H9 (cell line): ENCODE measurements around the gene E2F7. TPM values are rescaled to one million over a fixed set of nuclear protein-coding genes. Genes with fewer than 3 reads are reported as not detected.
A peak's percentile ranks its signal among the peaks of the same experiment; 100 is the strongest.

Source experiments
- DNase-seq: peaks from one replicate; pipeline ENCODE4 v3.0.0-alpha.2; 2017
- H2AFZ ChIP-seq: one replicate; pipeline ENCODE4 v1.6.1; 2013; ENCODE audit warnings: mild to moderate bottlenecking, low read length, control low read depth, moderate library complexity
- H2AK5ac ChIP-seq: 2 replicates; pipeline ENCODE4 v1.6.1; 2013; ENCODE audit warnings: low read length, control low read depth, mixed read lengths; ENCODE audit not compliant: insufficient read length
- H2BK120ac ChIP-seq: one replicate; pipeline ENCODE4 v1.6.1; 2013; ENCODE audit warnings: low read depth, mild to moderate bottlenecking, low read length, control low read depth, inconsistent platforms; ENCODE audit not compliant: poor library complexity, severe bottlenecking
- H2BK12ac ChIP-seq: 2 replicates; pipeline ENCODE4 v1.6.1; 2013; ENCODE audit warnings: low read length, control low read depth, mixed read lengths, low read depth; ENCODE audit not compliant: insufficient read length
- H2BK15ac ChIP-seq: 2 replicates; pipeline ENCODE4 v1.6.1; 2013; ENCODE audit warnings: low read depth, low read length, control low read depth
- H2BK20ac ChIP-seq: one replicate; pipeline ENCODE4 v1.6.1; 2013; ENCODE audit warnings: low read depth, mild to moderate bottlenecking, low read length, control low read depth, inconsistent platforms; ENCODE audit not compliant: poor library complexity, severe bottlenecking
- H2BK5ac ChIP-seq: 2 replicates; pipeline ENCODE4 v1.6.1; 2013; ENCODE audit warnings: low read length, control low read depth, mixed read lengths; ENCODE audit not compliant: insufficient read length
- H3K14ac ChIP-seq: 2 replicates; pipeline ENCODE4 v1.6.1; 2013; ENCODE audit warnings: low read length, control low read depth; ENCODE audit not compliant: insufficient read depth
- H3K18ac ChIP-seq: 2 replicates; pipeline ENCODE4 v1.6.1; 2013; ENCODE audit warnings: low read depth, mild to moderate bottlenecking, mixed read lengths, low read length, control low read depth; ENCODE audit not compliant: insufficient read length
- H3K23ac ChIP-seq: 2 replicates; pipeline ENCODE4 v1.6.1; 2013; ENCODE audit warnings: low read length, control low read depth, mixed read lengths, low read depth; ENCODE audit not compliant: insufficient read length
- H3K23me2 ChIP-seq: 2 replicates; pipeline ENCODE4 v1.6.1; 2013; ENCODE audit warnings: low read depth, mild to moderate bottlenecking, mixed read lengths, low read length, control low read depth; ENCODE audit not compliant: insufficient read length, poor library complexity, severe bottlenecking
- H3K27ac ChIP-seq: 2 replicates; pipeline ENCODE4 v1.5.1; 2013; ENCODE audit warnings: low read length, control low read depth, mixed read lengths, low read depth; ENCODE audit not compliant: insufficient read length
- H3K27me3 ChIP-seq: 2 replicates; pipeline ENCODE4 v1.6.1; 2013; ENCODE audit warnings: low read length, control low read depth, inconsistent platforms; ENCODE audit not compliant: insufficient read depth
- H3K4ac ChIP-seq: 2 replicates; pipeline ENCODE4 v1.6.1; 2013; ENCODE audit warnings: low read depth, mild to moderate bottlenecking, control low read depth, inconsistent platforms, low read length, moderate library complexity
- H3K4me1 ChIP-seq: 2 replicates; pipeline ENCODE4 v1.6.1; 2013; ENCODE audit warnings: low read length, control low read depth, inconsistent platforms; ENCODE audit not compliant: insufficient read depth
- H3K4me2 ChIP-seq: 2 replicates; pipeline ENCODE4 v1.6.1; 2013; ENCODE audit warnings: low read length, control low read depth, mixed read lengths; ENCODE audit not compliant: insufficient read length, insufficient read depth
- H3K56ac ChIP-seq: 2 replicates; pipeline ENCODE4 v1.6.1; 2013; ENCODE audit warnings: low read depth, mild to moderate bottlenecking, mixed read lengths, low read length, control low read depth; ENCODE audit not compliant: insufficient read length
- H3K79me1 ChIP-seq: 2 replicates; pipeline ENCODE4 v1.6.1; 2013; ENCODE audit warnings: low read depth, mild to moderate bottlenecking, moderate library complexity, low read length, control low read depth, inconsistent platforms; ENCODE audit not compliant: insufficient read depth, poor library complexity, severe bottlenecking
- H3K79me2 ChIP-seq: 2 replicates; pipeline ENCODE4 v1.6.1; 2013; ENCODE audit warnings: low read length, control low read depth, inconsistent platforms; ENCODE audit not compliant: insufficient read depth
- H3K9ac ChIP-seq: 2 replicates; pipeline ENCODE4 v1.6.1; 2013; ENCODE audit warnings: low read length, control low read depth, mixed read lengths; ENCODE audit not compliant: insufficient read length; ENCODE audit errors: extremely low read depth
- H3K9me3 ChIP-seq: one replicate; pipeline ENCODE4 v1.6.1; 2013; ENCODE audit warnings: low read depth, low read length, inconsistent platforms; ENCODE audit not compliant: control insufficient read depth
- H3T11ph ChIP-seq: one replicate; pipeline ENCODE4 v1.6.1; 2013; ENCODE audit warnings: mild to moderate bottlenecking, low read length, control low read depth, inconsistent platforms
- H4K20me1 ChIP-seq: one replicate; pipeline ENCODE4 v1.6.1; 2013; ENCODE audit not compliant: control insufficient read depth, insufficient read length, insufficient read depth
- H4K5ac ChIP-seq: 2 replicates; pipeline ENCODE4 v1.6.1; 2013; ENCODE audit warnings: low read depth, mild to moderate bottlenecking, mixed read lengths, low read length, control low read depth; ENCODE audit not compliant: insufficient read length
- H4K8ac ChIP-seq: replicated peaks from 2 replicates; pipeline ENCODE4 v1.6.1; 2013; ENCODE audit warnings: low read length, control low read depth, mixed read lengths, low read depth; ENCODE audit not compliant: insufficient read length
- H4K91ac ChIP-seq: 2 replicates; pipeline ENCODE4 v1.6.1; 2013; ENCODE audit warnings: low read depth, mild to moderate bottlenecking, moderate library complexity, mixed read lengths, low read length, control low read depth; ENCODE audit not compliant: insufficient read length
- H3K27ac Mint-ChIP-seq, 3 experiments: 2 replicates in 2 of 3; 3 replicates in 1 of 3; pipeline ENCODE4 v1.8.0; 2020 to 2021; ENCODE audit warnings: mixed read lengths in 3 of 3, mild to moderate bottlenecking in 1 of 3, moderate library complexity in 1 of 3
- H3K27me3 Mint-ChIP-seq: 2 replicates; pipeline ENCODE4 v1.8.0; 2021; ENCODE audit warnings: low read depth, mild to moderate bottlenecking, moderate library complexity, mixed read lengths
- H3K36me3 Mint-ChIP-seq, 3 experiments: 2 replicates in 2 of 3; 3 replicates in 1 of 3; pipeline ENCODE4 v1.8.0; 2020 to 2021; ENCODE audit warnings: low read depth in 3 of 3, mixed read lengths in 3 of 3; ENCODE audit not compliant: insufficient read depth in 1 of 3
- H3K4me1 Mint-ChIP-seq, 2 experiments: 2 replicates each; pipeline ENCODE4 v1.8.0; 2020; ENCODE audit warnings: mixed read lengths in 2 of 2
- H3K4me3 Mint-ChIP-seq, 2 experiments: 2 replicates in 1 of 2; 3 replicates in 1 of 2; pipeline ENCODE4 v1.8.0; 2020 to 2021; ENCODE audit warnings: mild to moderate bottlenecking in 2 of 2, mixed read lengths in 2 of 2, moderate library complexity in 1 of 2
- H3K9me3 Mint-ChIP-seq, 2 experiments: 2 replicates in 1 of 2; 3 replicates in 1 of 2; pipeline ENCODE4 v1.8.0; 2020; ENCODE audit warnings: mild to moderate bottlenecking in 2 of 2, mixed read lengths in 2 of 2, moderate library complexity in 1 of 2
- CTCF ChIP-seq: fragments of 200-600 bp; sonication (generic); conservative IDR thresholded peaks from 3 replicates; pipeline ENCODE4 v1.8.0; 2021; ENCODE audit warnings: antibody characterized with exemption, mild to moderate bottlenecking
- WGBS: extraction: QIAGEN DNeasy Blood & Tissue Kit; methylation state at CpG from one replicate; pipeline ENCODE4 v1.1.7; 2013; ENCODE audit warnings: missing lambda C conversion rate, low lambda C conversion rate, mixed read lengths; ENCODE audit not compliant: insufficient read length; ENCODE audit errors: extremely low coverage; 5-methylcytosine and 5-hydroxymethylcytosine counted together
- total RNA-seq: library from RNA; stranded (reverse); gene quantifications from 2 replicates; pipeline ENCODE4 v1.2.1, GENCODE V29; 2021

The E2F7 gene
- total RNA-seq, 1 experiment from 2014 or later: 24.5 TPM

GRCh38 chr12:77047341-77048109 lies 17.8 kb downstream of the E2F7 start:
- no peak overlapping the region for H3K27ac Mint-ChIP-seq
- H3K79me2 ChIP-seq: no peaks in the 10 kb centered on the region

More at GRCh38 chr12:77047341-77048109, 17.8 kb downstream of the E2F7 start:
- H3K4me1 ChIP-seq: no peaks in the 10 kb centered on the region
- H2BK20ac ChIP-seq: no peak overlapping the region
- H2BK15ac ChIP-seq: no peak overlapping the region
- no peak overlapping the region for H3K23ac ChIP-seq
- no peaks in the 10 kb centered on the region for H3K27me3 Mint-ChIP-seq
- no peak overlapping the region for H3K14ac ChIP-seq
- no peak for DNase-seq
- no peak overlapping the region for H4K91ac ChIP-seq
- H2BK120ac ChIP-seq: no peak overlapping the region
- H3K4me3 Mint-ChIP-seq: no peak overlapping the region
- H4K8ac ChIP-seq: no peak overlapping the region
- no peaks in the 10 kb centered on the region for H3K27me3 ChIP-seq
- H3K18ac ChIP-seq: no peak overlapping the region
- H3K9me3 Mint-ChIP-seq: no peaks in the 10 kb centered on the region
- H3K4me2 ChIP-seq: no peak overlapping the region
- no CpG with 5 or more reads among the region's 6 CpGs for WGBS
- no peak overlapping the region for H3K9ac ChIP-seq
- no peak overlapping the region for H2AFZ ChIP-seq
- peak; percentile 23; the same call in 1 of the 3 replicates for TF ChIP-seq CTCF
- no peak overlapping the region for H3K27ac ChIP-seq
- H3T11ph ChIP-seq: no peak overlapping the region
- H3K23me2 ChIP-seq: no peaks in the 10 kb centered on the region
- H3K36me3 Mint-ChIP-seq: peaks cover 30 to 79% (median 62%) of the 10 kb centered on the region in 3 experiments; a peak in 6 of 7 replicates
- no peaks in the 10 kb centered on the region for H4K20me1 ChIP-seq
- no peak overlapping the region for H2BK12ac ChIP-seq
- H3K9me3 ChIP-seq: no peaks in the 10 kb centered on the region
- H3K79me1 ChIP-seq: no peaks in the 10 kb centered on the region
- no peak overlapping the region for H3K56ac ChIP-seq
- H4K5ac ChIP-seq: no peak overlapping the region
- peaks cover 0 to under 1% of the 10 kb centered on the region in 2 experiments; a peak in 1 of 4 replicates for H3K4me1 Mint-ChIP-seq
- H2BK5ac ChIP-seq: no peak overlapping the region
- H2AK5ac ChIP-seq: no peak overlapping the region
- H3K4ac ChIP-seq: no peak overlapping the region
